HG03139 (cell line): Measurements from ENCODE around the gene UBXN7.
"Not testable (repeated sequence)": the region's sequence is repeated elsewhere in the genome, so short reads cannot be mapped to it uniquely, and the experiment has no call there.

Source experiments
- ATAC-seq: cut with Tn5 transposase; IDR thresholded peaks from one replicate; pipeline ENCODE4 v1.9.1; 2021; ENCODE audit not compliant: unreplicated experiment

UBXN7 gene

DNA sequence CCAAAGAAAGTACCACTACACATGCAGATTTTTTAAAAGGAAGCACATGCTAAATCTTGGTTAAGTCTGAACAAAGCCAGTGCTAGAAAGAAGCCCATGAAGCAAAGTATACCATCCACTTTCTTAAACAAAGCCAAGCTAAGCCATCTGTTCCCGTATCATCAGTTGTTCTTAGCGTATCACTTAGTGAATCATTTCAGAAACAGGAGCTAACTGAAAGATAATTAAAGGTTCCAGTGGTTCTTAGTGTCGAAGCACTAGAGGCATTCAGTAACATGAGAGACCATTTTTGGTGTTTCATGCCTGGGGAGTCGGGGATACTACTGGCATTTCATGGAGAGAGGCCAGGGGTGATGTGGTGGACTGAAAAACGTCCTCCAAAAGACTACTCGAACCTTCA lies 12.8 kb downstream of the UBXN7 start:
- no peak for ATAC-seq

GRCh38 chr3:196418601-196419000 lies 13.6 kb downstream of the UBXN7 start:
- ATAC-seq: no peak

GRCh38 chr3:196414469-196414868 lies 17.8 kb downstream of the UBXN7 start:
- no peak for ATAC-seq

DNA sequence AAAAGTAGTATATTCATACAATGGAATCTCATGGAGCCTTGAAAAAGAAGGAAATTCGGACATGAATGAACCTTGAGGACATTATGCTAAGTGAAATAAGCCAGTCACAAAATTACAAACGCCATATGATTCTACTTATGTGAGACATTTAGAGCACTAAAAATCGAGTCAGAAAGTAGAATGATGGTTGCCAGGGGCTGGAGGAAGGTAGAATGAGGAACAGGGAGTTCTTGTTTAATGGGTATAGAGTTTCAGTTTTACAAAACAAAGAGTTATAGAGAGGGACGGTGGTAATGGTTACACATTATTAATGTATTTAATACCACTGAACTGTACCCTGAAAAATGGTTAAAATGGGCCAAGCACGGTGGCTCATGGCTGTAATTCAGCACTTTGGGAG lies 19.5 kb downstream of the UBXN7 start:
- peak; percentile 67 for ATAC-seq

DNA sequence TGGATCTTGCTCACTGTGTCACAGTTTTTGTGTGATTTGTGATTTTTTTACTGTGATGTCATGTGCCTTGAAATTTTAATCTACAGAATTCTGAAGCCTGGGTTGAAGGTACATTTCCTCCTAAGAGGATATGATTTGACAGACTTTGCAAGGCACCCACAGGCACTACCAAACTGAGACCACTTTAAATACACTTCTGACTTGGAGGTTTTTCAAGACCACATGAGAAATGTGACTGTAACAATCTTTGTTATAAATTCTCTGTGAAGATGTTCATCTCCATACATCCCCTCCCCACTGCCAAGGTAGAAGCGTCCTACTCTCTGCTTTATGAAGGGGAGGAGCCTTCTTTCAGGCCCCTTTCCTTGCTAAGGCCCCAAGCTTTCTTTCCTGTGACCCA lies 22.8 kb downstream of the UBXN7 start:
- no peak for ATAC-seq

DNA sequence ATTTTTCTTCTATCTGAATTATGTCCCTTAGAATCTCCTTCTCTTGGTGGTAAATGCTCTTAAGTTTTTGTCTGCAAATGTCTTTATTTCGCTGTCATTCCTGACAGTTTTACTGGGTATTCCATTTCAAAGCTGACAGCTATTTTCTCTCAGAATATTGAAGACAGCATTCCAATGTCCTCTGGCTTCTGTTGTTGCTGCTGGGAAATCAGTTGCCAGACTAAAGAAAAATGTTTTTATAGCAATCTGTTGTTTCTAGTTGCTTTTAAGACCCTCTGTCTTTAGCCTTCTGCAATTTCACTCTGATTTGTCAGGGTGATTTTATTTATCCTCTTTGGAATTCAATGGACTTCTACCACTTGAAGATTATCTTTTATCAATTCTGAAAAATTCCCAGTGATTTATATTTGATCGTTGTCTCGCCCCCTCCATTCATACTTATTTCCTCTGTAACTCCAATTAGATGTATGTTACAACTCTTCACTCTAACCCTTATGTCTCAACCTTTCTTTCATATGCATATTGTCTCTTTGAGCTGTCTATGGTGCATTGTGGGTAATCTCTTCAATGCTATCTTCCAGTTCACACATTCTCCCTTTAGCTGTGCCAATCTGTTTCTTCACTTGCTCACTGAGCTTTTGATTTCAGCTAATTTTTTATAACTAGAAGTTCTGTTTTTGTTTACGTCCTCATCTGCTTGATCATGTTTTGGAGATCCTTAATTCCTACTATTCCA lies 23.5 kb downstream of the UBXN7 start:
- ATAC-seq: no peak

DNA sequence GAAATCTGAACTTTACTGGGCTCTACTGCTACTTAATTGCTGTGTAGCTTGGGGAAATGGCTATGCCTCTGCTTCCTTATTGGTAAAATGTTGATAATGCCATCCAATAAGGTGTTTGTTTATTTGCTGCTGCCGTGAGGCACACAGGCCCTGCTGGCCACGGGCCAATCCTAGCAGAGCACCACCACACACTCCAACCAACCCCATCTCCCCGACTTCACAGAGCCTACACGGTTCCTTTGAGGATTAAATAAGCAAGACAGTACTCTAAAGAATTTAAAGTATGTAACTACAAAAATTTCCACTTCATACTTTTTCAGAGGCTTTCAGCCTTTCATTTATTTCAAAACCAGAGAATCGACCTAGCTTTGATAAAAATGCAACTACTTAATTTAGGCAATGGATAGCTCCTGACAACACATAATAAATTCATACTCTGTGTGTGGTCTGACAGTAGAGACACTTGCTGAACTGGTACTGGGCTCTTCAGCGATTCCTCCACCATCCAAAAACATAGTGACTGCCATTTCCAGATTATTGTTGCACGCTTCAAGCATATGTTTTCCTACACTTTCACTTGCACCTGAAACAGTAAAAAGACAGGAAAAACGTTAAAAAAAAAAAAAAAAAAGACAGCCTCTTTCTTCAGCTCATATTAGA lies 25.3 kb downstream of the UBXN7 start:
- ATAC-seq: no peak

DNA sequence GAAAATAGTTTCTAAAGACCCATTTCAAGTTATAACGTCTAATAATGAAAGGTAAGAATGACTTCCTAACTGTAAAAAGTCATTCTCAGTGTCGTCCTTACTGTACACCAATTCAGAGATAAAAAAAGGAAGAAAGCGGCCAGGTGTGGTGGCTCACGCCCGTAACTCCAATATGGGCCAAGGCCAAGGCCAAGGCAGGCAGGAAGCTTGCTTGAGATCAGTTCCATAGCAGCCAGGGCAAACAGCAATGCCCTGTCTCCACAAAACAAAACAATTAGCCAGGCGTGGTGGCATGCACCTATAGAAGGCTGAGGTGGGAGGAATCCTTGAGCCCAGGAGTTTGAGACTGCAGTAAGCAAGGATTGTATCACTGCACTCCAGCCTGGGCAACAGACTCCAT lies 31.9 kb downstream of the UBXN7 start:
- no peak for ATAC-seq

DNA sequence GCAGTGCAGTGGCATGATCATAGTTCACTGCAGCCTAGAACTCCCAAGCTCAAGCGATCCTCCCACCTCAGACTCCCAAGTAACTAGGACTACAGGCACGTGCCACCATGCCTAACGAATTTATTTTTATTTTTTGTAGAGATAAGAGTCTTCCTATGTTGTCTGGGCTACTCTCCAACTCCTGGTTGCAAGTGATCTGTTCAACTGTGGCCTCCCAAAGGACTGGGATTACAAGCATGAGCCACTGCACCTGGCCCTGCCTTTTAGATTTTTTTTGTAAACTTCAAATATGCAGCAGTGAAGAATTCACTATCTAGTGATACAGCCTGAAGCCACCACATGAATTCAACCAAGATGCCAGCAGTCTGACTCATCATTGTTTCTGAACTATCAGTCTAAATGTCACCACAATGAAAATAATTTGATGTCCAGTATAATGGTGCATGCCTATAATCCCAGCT lies 32.7 kb downstream of the UBXN7 start:
- no peak for ATAC-seq

- ATAC-seq: no peak
Measured at GRCh38 chr3:196398782-196399181, 33.4 kb downstream of the UBXN7 start.

- no peak for ATAC-seq
Measured at GRCh38 chr3:196397941-196398340, 34.3 kb downstream of the UBXN7 start.

- no peak for ATAC-seq
Measured at GRCh38 chr3:196390116-196390515, 42.1 kb downstream of the UBXN7 start.

DNA sequence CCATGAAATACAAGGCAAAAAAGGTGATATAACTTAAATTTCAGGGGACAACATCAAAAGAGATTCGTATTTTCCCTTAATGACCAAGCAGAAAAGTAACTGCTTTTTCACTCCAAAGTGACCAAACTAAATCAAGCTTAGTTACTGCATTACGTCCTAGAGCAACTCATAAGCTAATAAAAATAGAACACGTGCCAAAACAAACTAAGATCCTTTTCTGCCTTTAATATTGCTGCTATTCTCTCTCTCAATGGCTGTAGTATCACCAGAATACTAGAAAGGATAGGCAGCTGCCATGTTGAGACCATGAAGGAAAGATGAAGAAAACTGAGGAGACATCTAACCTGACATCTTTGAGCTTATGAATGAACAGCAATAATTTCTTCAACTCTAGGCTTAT lies 43.3 kb downstream of the UBXN7 start:
- ATAC-seq: no peak

- ATAC-seq: not testable (repeated sequence)
Measured at GRCh38 chr3:196387941-196388340, 44.3 kb downstream of the UBXN7 start.

- not testable (repeated sequence) for ATAC-seq
Measured at GRCh38 chr3:196386797-196387196, 45.4 kb downstream of the UBXN7 start.

GRCh38 chr3:196386034-196386433 lies 46.2 kb downstream of the UBXN7 start:
- ATAC-seq: not testable (repeated sequence)

GRCh38 chr3:196385446-196385845 lies 46.8 kb downstream of the UBXN7 start:
- ATAC-seq: not testable (repeated sequence)

GRCh38 chr3:196378146-196378841 lies 53.9 kb downstream of the UBXN7 start:
- ATAC-seq: no peak

GRCh38 chr3:196377321-196377720 lies 54.9 kb downstream of the UBXN7 start:
- no peak for ATAC-seq

- no peak for ATAC-seq
Measured at GRCh38 chr3:196365736-196366135, 66.5 kb downstream of the UBXN7 start.

DNA sequence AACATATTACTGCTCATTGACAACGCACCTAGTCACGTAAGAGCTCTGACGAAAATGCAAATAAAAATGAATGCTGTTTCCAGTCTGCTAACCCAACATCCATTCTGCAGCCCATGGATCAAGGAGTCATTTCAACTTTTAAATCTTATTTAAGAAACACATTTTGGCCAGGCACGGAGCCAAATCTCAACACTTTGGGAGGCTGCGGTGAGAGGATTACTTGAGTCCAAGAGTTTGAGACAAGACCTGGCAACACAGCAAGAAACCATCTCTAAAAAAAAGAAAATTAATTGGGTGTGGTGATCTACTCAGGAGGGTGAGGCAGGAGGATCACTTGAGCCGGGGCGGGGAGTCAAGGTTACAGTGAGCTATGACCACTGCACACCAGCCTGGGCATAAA lies 71.6 kb downstream of the UBXN7 start:
- ATAC-seq: no peak

GRCh38 chr3:196358540-196358939 lies 73.7 kb downstream of the UBXN7 start:
- not testable (repeated sequence) for ATAC-seq
